HL-60 (cell line): ENCODE measurements around the gene STK33.

Experiments used
- DNase-seq, 2 experiments: peaks; one replicate each; pipeline ENCODE4 v3.0.0-alpha.2; 2010 to 2020; ENCODE audit warnings: low read depth in 1 of 2, low spot score in 1 of 2
- H3K27ac ChIP-seq: fragments of 250-450 bp; sonication (Bioruptor Pico); replicated peaks from 2 replicates; pipeline ENCODE4 v1.5.1; 2020; ENCODE audit warnings: mild to moderate bottlenecking, moderate library complexity
- H3K27me3 ChIP-seq: fragments of 250-450 bp; sonication (Bioruptor Pico); 2 replicates; pipeline ENCODE4 v1.5.1; 2021; ENCODE audit warnings: mild to moderate bottlenecking, moderate library complexity; ENCODE audit not compliant: insufficient read depth, poor library complexity, severe bottlenecking
- H3K4me3 ChIP-seq: replicated peaks from 2 replicates; pipeline ENCODE4 v1.5.1; 2011; ENCODE audit warnings: mild to moderate bottlenecking, control low read depth, low read length; ENCODE audit not compliant: insufficient read depth
- GABPA ChIP-seq: IDR thresholded peaks from 2 replicates; pipeline ENCODE4 v1.6.1; 2012; ENCODE audit warnings: low read depth
- POLR2AphosphoS5 ChIP-seq: IDR thresholded peaks from 2 replicates; pipeline ENCODE4 v1.6.1; 2012; ENCODE audit warnings: low read depth
- SPI1 ChIP-seq: IDR thresholded peaks from 2 replicates; pipeline ENCODE4 v1.6.1; 2012; ENCODE audit warnings: low read depth, mild to moderate bottlenecking, borderline replicate concordance
- TF ChIP-seq, protein P1 (sequence below): IDR thresholded peaks from one replicate; pipeline ENCODE4 v1.5.1; 2011; ENCODE audit warnings: low read length, control low read depth, inconsistent platforms; ENCODE audit not compliant: insufficient read depth
- TF ChIP-seq, protein P2 (sequence below): IDR thresholded peaks from 2 replicates; pipeline ENCODE4 v1.6.1; 2012; ENCODE audit warnings: low read depth; ENCODE audit not compliant: insufficient replicate concordance

The STK33 gene

DNA sequence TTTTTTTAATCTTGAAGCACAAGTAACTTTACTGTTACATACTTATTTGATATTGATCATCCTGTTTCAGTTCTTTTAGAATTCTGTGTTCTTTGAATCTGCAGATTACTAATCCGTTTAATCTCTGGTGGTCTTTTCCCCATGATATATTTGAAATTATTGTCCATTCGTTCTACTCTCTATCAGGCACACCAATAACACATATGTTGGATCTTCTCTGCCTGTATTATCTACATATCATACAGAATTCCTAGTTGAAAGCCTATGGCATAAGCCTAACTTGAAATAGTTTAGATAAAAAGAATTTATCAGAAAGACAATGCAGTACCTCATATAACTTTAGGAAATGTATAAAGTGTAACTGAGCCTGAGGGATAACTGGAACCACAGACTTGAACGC, 32.6 kb downstream of the STK33 start:
- TF ChIP-seq GABPA (no peak), SPI1 (no peak), POLR2AphosphoS5 (no peak)
- TF ChIP-seq, protein P1, sequence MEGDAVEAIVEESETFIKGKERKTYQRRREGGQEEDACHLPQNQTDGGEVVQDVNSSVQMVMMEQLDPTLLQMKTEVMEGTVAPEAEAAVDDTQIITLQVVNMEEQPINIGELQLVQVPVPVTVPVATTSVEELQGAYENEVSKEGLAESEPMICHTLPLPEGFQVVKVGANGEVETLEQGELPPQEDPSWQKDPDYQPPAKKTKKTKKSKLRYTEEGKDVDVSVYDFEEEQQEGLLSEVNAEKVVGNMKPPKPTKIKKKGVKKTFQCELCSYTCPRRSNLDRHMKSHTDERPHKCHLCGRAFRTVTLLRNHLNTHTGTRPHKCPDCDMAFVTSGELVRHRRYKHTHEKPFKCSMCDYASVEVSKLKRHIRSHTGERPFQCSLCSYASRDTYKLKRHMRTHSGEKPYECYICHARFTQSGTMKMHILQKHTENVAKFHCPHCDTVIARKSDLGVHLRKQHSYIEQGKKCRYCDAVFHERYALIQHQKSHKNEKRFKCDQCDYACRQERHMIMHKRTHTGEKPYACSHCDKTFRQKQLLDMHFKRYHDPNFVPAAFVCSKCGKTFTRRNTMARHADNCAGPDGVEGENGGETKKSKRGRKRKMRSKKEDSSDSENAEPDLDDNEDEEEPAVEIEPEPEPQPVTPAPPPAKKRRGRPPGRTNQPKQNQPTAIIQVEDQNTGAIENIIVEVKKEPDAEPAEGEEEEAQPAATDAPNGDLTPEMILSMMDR = no peak
- TF ChIP-seq, protein P2, sequence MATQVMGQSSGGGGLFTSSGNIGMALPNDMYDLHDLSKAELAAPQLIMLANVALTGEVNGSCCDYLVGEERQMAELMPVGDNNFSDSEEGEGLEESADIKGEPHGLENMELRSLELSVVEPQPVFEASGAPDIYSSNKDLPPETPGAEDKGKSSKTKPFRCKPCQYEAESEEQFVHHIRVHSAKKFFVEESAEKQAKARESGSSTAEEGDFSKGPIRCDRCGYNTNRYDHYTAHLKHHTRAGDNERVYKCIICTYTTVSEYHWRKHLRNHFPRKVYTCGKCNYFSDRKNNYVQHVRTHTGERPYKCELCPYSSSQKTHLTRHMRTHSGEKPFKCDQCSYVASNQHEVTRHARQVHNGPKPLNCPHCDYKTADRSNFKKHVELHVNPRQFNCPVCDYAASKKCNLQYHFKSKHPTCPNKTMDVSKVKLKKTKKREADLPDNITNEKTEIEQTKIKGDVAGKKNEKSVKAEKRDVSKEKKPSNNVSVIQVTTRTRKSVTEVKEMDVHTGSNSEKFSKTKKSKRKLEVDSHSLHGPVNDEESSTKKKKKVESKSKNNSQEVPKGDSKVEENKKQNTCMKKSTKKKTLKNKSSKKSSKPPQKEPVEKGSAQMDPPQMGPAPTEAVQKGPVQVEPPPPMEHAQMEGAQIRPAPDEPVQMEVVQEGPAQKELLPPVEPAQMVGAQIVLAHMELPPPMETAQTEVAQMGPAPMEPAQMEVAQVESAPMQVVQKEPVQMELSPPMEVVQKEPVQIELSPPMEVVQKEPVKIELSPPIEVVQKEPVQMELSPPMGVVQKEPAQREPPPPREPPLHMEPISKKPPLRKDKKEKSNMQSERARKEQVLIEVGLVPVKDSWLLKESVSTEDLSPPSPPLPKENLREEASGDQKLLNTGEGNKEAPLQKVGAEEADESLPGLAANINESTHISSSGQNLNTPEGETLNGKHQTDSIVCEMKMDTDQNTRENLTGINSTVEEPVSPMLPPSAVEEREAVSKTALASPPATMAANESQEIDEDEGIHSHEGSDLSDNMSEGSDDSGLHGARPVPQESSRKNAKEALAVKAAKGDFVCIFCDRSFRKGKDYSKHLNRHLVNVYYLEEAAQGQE = no peak
- H3K27me3 ChIP-seq = no peaks in the 10 kb centered on the region
- no peak for DNase-seq
- H3K27ac ChIP-seq = no peak overlapping the region
- H3K4me3 ChIP-seq = no peak overlapping the region

DNA sequence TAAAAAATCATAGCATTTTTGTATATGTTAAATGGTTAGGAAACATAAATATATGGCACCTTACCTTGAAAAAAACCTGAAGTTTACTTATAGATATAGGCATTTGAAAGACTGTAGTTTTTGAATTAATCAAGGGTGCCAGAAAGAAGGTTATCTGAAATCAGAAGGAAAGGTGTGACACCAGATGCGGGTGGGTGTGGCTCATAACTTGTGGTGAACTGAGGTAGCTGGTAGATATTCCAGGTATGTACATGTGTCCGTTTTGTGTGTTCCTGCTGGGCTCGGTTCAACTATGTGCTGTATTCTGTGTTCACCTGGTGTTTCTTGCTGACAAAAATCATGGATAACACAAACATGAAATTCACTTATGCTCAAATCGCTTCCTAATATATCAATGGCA, 35.6 kb downstream of the STK33 start:
- TF ChIP-seq GABPA = no peak
- TF ChIP-seq, protein P2 = no peak
- no peak for TF ChIP-seq SPI1
- no peak for TF ChIP-seq POLR2AphosphoS5
- TF ChIP-seq, protein P1 = no peak
- no peak overlapping the region for H3K27ac ChIP-seq
- H3K4me3 ChIP-seq = no peak overlapping the region
- DNase-seq = no peak
- no peaks in the 10 kb centered on the region for H3K27me3 ChIP-seq

DNA sequence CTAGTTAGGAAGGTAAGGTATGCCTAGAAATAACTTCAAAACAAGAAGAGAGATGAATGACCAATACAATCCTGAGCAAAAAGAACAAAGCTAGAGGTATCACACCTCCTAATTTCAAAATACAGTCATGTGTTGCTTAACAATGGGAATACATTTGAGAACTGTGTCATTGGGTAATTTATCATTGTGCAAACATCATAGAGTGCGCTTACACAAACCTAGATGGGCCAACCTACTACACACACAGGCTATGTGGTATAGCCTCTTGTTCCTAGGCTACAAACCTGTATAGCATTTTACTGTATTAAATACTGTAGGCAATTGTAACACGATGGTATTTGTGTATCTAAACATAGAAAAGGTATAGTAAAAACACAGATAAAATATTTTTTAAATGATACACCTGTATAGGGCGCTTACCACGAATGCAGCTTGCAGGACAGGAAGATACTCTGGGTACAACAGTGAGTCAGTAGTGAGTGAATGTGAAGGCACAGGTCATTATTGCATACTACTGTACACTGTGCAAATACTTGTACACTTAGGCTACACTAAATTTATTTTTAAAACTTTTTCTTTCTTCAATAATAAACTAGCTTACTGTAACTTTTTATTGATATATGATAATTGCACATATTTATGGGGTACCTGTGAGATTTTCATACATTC, 48.2 kb downstream of the STK33 start:
- H3K4me3 ChIP-seq = no peak overlapping the region
- TF ChIP-seq SPI1 (no peak), POLR2AphosphoS5 (no peak), GABPA (no peak)
- TF ChIP-seq, protein P1 = no peak
- TF ChIP-seq, protein P2 = no peak
- H3K27ac ChIP-seq = no peak overlapping the region
- DNase-seq = peak; percentile 27 to 38
- no peaks in the 10 kb centered on the region for H3K27me3 ChIP-seq
